GM23248 (cell line): ENCODE results near the gene HIC1. TPM values are rescaled to one million over a fixed set of nuclear protein-coding genes. Genes with fewer than 3 reads are reported as not detected.

ENCODE experiments used
- DNase-seq: peaks from one replicate; pipeline ENCODE4 v3.0.0-alpha.2; 2015
- H2AFZ ChIP-seq: fragments of 200-600 bp; sonication (generic); 2 replicates; pipeline ENCODE4 v1.6.1; 2016; ENCODE audit warnings: antibody characterized with exemption
- H3F3A ChIP-seq: fragments of 200-600 bp; sonication (generic); 2 replicates; pipeline ENCODE4 v1.6.1; 2016; ENCODE audit warnings: mild to moderate bottlenecking, antibody characterized with exemption, mixed run types; ENCODE audit not compliant: insufficient read depth
- H3K27ac ChIP-seq: fragments of 200-600 bp; sonication (generic); 2 replicates; pipeline ENCODE4 v1.5.1; 2016; ENCODE audit warnings: mild to moderate bottlenecking
- H3K27me3 ChIP-seq: fragments of 200-600 bp; sonication (generic); replicated peaks from 2 replicates; pipeline ENCODE4 v1.6.1; 2016; ENCODE audit warnings: mild to moderate bottlenecking; ENCODE audit not compliant: insufficient read depth
- H3K36me3 ChIP-seq: fragments of 200-600 bp; sonication (generic); 2 replicates; pipeline ENCODE4 v1.6.1; 2016; ENCODE audit warnings: low read depth, mild to moderate bottlenecking
- H3K4me1 ChIP-seq: fragments of 200-600 bp; sonication (generic); 2 replicates; pipeline ENCODE4 v1.6.1; 2016; ENCODE audit warnings: mild to moderate bottlenecking; ENCODE audit not compliant: insufficient read depth
- H3K4me2 ChIP-seq: fragments of 200-600 bp; sonication (generic); one replicate; pipeline ENCODE4 v1.6.1; 2016; ENCODE audit warnings: mild to moderate bottlenecking; ENCODE audit not compliant: unreplicated experiment
- H3K4me3 ChIP-seq: fragments of 200-600 bp; sonication (generic); 2 replicates; pipeline ENCODE4 v1.5.1; 2016; ENCODE audit warnings: mild to moderate bottlenecking
- H3K79me2 ChIP-seq: fragments of 200-600 bp; sonication (generic); 2 replicates; pipeline ENCODE4 v1.6.1; 2016; ENCODE audit warnings: mild to moderate bottlenecking; ENCODE audit not compliant: insufficient read depth
- H3K9ac ChIP-seq: fragments of 200-600 bp; sonication (generic); 2 replicates; pipeline ENCODE4 v1.6.1; 2016; ENCODE audit warnings: mild to moderate bottlenecking
- H3K9me2 ChIP-seq: fragments of 200-600 bp; sonication (generic); 2 replicates; pipeline ENCODE4 v1.6.1; 2016; ENCODE audit warnings: mixed run types, mild to moderate bottlenecking, moderate library complexity; ENCODE audit not compliant: insufficient read depth
- H3K9me3 ChIP-seq: fragments of 200-600 bp; sonication (generic); one replicate; pipeline ENCODE4 v1.6.1; 2017; ENCODE audit warnings: low read depth
- H4K20me1 ChIP-seq: fragments of 200-600 bp; sonication (generic); 2 replicates; pipeline ENCODE4 v1.6.0; 2016; ENCODE audit not compliant: insufficient read depth
- EZH2 ChIP-seq: fragments of 200-600 bp; sonication (generic); IDR thresholded peaks from 2 replicates; pipeline ENCODE4 v1.6.1; 2018; ENCODE audit warnings: antibody characterized with exemption, mild to moderate bottlenecking; ENCODE audit not compliant: insufficient read depth, poor library complexity, severe bottlenecking
- EZH2phosphoT487 ChIP-seq: fragments of 200-600 bp; sonication (generic); IDR thresholded peaks from 2 replicates; pipeline ENCODE4 v1.6.1; 2018; ENCODE audit warnings: antibody characterized with exemption, moderate library complexity, mild to moderate bottlenecking, low read depth; ENCODE audit not compliant: insufficient read depth
- WGBS, 2 experiments: methylation state at CpG; one replicate each; pipeline ENCODE4 v1.1.6; 2015 to 2017; ENCODE audit warnings: low lambda C conversion rate in 2 of 2, low coverage in 1 of 2; ENCODE audit errors: missing lambda C conversion rate in 2 of 2; 5-methylcytosine and 5-hydroxymethylcytosine counted together
- in situ Hi-C: fragments of 300-500 bp; cut with MboI; formaldehyde crosslinking; loops from 2 replicates; pipeline ENCODE4 v1.15.0; 2020
- polyA plus RNA-seq: library from polyadenylated mRNA; unstranded; fragments of >200 nt; fragmentation: Nextera tagmentation; extraction: Ambion mirVana; gene quantifications from 2 replicates; pipeline ENCODE4 v1.2.1, GENCODE V29; 2016
- total RNA-seq: library from RNA; depleted of rRNA; stranded (reverse); fragments of >200 nt; shearing (Covaris generic); gene quantifications from 2 replicates; pipeline ENCODE4 v1.2.3, GENCODE V29; 2014

Gene HIC1
- total and polyA plus RNA-seq, 2 experiments from 2014 or later = 1.6 to 35.0 TPM

- H3K4me3 ChIP-seq = peak overlapping the region; percentile 89; the same call in 1 of the 2 replicates
- H3K4me2 ChIP-seq = peak overlapping the region; percentile 95
- peak; percentile 89 for DNase-seq
- no peak for TF ChIP-seq EZH2phosphoT487
- TF ChIP-seq EZH2 = no peak
- peaks cover 30% of the 10 kb centered on the region for H3K79me2 ChIP-seq
- H3K27ac ChIP-seq = peak overlapping the region; percentile 85
- in situ Hi-C loops = no loop called here
- no peaks in the 10 kb centered on the region for H3K27me3 ChIP-seq
- H3K9me2 ChIP-seq = no peaks in the 10 kb centered on the region
- 57 to 58% methylated on average over 6 of the region's 6 CpGs for WGBS, 2 experiments
- H2AFZ ChIP-seq = no peak overlapping the region
- H3F3A ChIP-seq = peaks cover 34% of the 10 kb centered on the region
- peaks cover 29% of the 10 kb centered on the region for H3K4me1 ChIP-seq
- H3K9me3 ChIP-seq = no peaks in the 10 kb centered on the region
- H3K9ac ChIP-seq = peak overlapping the region; percentile 92
- peaks cover 7% of the 10 kb centered on the region; the same call in 1 of the 2 replicates for H3K36me3 ChIP-seq
- H4K20me1 ChIP-seq = no peaks in the 10 kb centered on the region
Observed at GRCh38 chr17:2043785-2044184, 11.1 kb upstream of the HIC1 start.

DNA sequence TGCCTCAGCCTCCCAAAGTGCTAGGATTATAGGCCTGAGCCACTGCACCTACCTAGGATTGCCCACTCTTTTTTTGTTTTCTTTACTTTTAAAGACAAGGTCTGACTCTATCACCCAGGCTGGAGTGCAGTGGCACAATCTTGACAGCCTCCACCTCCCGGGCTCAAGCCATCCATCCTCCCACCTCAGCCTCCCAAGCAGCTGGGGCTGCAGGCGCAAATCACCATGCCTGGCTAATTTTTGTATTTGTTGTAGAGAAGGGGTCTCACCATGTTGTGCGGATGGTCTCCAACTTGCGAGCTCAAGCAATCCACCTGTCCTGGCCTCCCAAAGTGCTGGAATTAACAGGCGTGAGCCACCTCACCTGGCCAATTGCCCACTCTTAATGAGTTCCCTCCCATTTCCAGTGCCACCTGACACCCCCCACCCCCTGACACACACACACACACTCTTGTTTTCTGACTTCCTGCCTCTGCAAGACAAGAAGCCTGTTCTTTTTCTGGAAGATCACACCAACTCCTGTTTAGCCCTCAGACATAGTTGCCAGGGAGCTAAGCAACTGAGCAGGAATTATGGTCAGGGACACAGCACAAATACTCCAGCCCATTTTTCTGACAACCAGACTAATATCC lies 10.5 kb upstream of the HIC1 start:
- no peaks in the 10 kb centered on the region for H3K9me2 ChIP-seq
- H3K4me2 ChIP-seq = no peak overlapping the region
- H3K9ac ChIP-seq = 0 out of 2 replicates have a peak overlapping the region, but pooled peaks have one; percentile 32
- H3K4me3 ChIP-seq = no peak overlapping the region
- H3F3A ChIP-seq = peaks cover 34% of the 10 kb centered on the region
- peaks cover 33% of the 10 kb centered on the region for H3K4me1 ChIP-seq
- H4K20me1 ChIP-seq = no peaks in the 10 kb centered on the region
- 91% methylated on average over 5 of the region's 5 CpGs for WGBS, 2 experiments
- peak overlapping the region; percentile 85 for H3K27ac ChIP-seq
- in situ Hi-C loops = no loop called here
- peaks cover 30% of the 10 kb centered on the region for H3K79me2 ChIP-seq
- no peaks in the 10 kb centered on the region for H3K9me3 ChIP-seq
- TF ChIP-seq EZH2phosphoT487 (no peak), EZH2 (no peak)
- no peak overlapping the region for H2AFZ ChIP-seq
- peaks cover 7% of the 10 kb centered on the region; the same call in 1 of the 2 replicates for H3K36me3 ChIP-seq
- no peak for DNase-seq
- H3K27me3 ChIP-seq = no peaks in the 10 kb centered on the region

- Histone ChIP-seq H3K9me3 (no peaks in the 10 kb centered on the region), H3K9me2 (no peaks in the 10 kb centered on the region), H2AFZ (no peak overlapping the region), H4K20me1 (no peaks in the 10 kb centered on the region), H3K4me2 (no peak overlapping the region), H3K27ac (no peak overlapping the region), H3K9ac (no peak overlapping the region), H3K4me1 (peaks cover 31% of the 10 kb centered on the region), H3K79me2 (peaks cover 24% of the 10 kb centered on the region), H3K4me3 (no peak overlapping the region), H3K27me3 (no peaks in the 10 kb centered on the region), H3K36me3 (peaks cover 7% of the 10 kb centered on the region; the same call in 1 of the 2 replicates), H3F3A (peaks cover 23% of the 10 kb centered on the region)
- 89 to 91% methylated on average over 6 of the region's 6 CpGs for WGBS, 2 experiments
- DNase-seq = no peak
- TF ChIP-seq EZH2phosphoT487 (no peak), EZH2 (no peak)
- in situ Hi-C loops = no loop called here
Observed at GRCh38 chr17:2047590-2047989, 7.3 kb upstream of the HIC1 start.

GRCh38 chr17:2048805-2049204 lies 6.1 kb upstream of the HIC1 start:
- no peaks in the 10 kb centered on the region for H3K36me3 ChIP-seq
- WGBS, 2 experiments = 15 to 19% methylated on average over 8 to 9 of the region's 9 CpGs
- H3F3A ChIP-seq = peaks cover 12% of the 10 kb centered on the region
- H3K4me2 ChIP-seq = peak overlapping the region; percentile 87
- peaks cover 19% of the 10 kb centered on the region for H3K4me1 ChIP-seq
- peaks cover 14% of the 10 kb centered on the region; the same call in 1 of the 2 replicates for H3K79me2 ChIP-seq
- no peaks in the 10 kb centered on the region for H3K9me2 ChIP-seq
- no peaks in the 10 kb centered on the region for H3K27me3 ChIP-seq
- in situ Hi-C loops = no loop called here
- no peaks in the 10 kb centered on the region for H3K9me3 ChIP-seq
- DNase-seq = peak; percentile 37
- peak overlapping the region; percentile 91 for H3K4me3 ChIP-seq
- peak overlapping the region; percentile 87 for H3K27ac ChIP-seq
- peak overlapping the region; percentile 66; the same call in 1 of the 2 replicates for H2AFZ ChIP-seq
- peak overlapping the region; percentile 97 for H3K9ac ChIP-seq
- no peaks in the 10 kb centered on the region for H4K20me1 ChIP-seq
- TF ChIP-seq EZH2phosphoT487 (no peak), EZH2 (no peak)
